NCI-H2081 treated with DMSO at 0.1 percent for 48 hours (cell line): ENCODE results near the gene CCDC144A.
"Not testable (repeated sequence)": the region's sequence is repeated elsewhere in the genome, so short reads cannot be mapped to it uniquely, and the experiment has no call there.

Experiments used
- DNase-seq: peaks from one replicate; lab custom pipeline; 2025; lab: John Stamatoyannopoulos, UW

The CCDC144A gene, protein sequence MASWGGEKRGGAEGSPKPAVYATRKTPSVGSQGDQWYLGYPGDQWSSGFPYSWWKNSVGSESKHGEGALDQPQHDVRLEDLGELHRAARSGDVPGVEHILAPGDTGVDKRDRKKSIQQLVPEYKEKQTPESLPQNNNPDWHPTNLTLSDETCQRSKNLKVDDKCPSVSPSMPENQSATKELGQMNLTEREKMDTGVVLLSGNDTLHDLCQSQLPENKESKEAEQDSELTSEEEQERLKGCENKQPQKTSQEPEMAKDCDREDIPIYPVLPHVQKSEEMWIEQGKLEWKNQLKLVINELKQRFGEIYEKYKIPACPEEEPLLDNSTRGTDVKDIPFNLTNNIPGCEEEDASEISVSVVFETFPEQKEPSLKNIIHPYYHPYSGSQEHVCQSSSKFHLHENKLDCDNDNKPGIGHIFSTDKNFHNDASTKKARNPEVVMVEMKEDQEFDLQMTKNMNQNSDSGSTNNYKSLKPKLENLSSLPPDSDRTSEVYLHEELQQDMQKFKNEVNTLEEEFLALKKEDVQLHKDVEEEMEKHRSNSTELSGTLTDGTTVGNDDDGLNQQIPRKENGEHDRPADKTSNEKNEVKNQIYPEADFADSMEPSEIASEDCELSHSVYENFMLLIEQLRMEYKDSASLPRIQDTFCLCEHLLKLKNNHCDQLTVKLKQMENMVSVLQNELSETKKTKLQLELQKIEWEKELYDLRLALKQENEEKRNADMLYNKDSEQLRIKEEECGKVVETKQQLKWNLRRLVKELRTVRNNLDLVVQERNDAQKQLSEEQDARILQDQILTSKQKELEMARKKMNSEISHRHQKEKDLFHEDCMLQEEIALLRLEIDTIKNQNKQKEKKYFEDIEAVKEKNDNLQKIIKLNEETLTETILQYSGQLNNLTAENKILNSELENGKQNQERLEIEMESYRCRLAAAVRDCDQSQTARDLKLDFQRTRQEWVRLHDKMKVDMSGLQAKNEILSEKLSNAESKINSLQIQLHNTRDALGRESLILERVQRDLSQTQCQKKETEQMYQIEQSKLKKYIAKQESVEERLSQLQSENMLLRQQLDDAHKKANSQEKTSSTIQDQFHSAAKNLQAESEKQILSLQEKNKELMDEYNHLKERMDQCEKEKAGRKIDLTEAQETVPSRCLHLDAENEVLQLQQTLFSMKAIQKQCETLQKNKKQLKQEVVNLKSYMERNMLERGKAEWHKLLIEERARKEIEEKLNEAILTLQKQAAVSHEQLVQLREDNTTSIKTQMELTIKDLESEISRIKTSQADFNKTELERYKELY (N-terminal part only)

DNA sequence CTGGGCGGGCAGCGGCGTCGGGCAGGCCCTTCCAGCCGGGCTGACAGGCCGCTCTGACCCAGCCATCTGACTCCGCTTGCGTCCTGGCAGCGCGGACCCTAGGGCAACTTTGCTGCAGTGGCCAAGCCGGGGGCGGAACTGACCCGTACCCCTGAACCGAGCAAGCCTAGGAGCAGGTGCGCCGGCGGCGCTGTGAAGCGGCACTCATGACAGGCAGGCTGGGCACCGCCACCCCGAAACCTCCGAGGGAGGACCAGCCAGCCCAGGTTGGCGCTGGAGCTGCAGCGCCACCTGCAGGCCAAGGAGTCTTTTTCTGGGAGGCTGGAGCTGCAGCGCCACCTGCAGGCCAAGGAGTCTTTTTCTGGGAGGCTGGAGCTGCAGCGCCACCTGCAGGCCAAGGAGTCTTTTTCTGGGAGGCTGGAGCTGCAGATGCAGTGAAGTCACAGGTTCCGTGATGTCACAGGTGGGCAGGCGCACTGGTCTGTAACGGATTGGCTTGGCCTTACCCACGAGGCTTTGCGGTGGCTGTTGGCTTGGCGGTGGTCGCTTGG lies at the start of gene CCDC144A:
Gene CCDC144A (plus strand): TSS at position 511 of the 551 bp plus-strand sequence. CDS start 160 bp downstream, outside the sequence.
- DNase-seq, result not testable (repeated sequence)

DNA sequence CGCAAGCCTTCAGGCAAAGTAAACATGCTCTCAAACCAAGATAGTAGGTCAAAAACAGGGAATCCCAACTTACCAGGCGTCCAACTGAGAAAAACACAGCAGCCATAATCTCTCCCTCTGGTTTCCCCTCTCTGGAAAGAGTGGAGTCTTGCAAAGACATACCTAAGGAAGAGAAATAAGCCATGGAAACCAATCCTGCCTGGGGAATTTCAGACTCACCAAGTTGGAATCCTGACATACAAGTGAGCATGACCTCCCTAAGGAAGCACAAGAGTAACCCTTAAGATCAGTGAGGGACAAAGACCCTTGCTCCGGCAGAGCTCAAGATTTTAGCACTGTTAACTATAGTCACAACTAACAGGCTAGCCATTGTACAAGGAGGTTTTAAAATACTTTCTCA lies 40.5 kb upstream of the CCDC144A start:
- no peak for DNase-seq

DNA sequence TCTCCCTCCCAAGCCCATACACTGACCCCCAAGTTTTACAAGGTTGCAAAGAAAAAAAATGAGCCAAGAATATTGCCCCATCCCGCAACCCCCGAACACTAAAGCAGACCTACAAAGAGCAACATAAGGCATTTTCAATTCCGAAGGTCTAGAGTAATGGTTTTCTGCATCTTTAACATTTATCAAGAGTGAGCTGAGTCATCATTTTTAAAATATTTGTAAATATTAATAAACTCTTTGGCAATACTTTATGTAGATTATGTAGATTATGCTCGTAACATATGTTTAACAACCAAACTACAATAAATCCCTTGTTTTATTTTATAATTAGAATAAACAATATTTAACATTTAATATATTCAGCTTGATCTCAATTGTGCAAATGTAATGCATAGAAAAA lies 37.8 kb upstream of the CCDC144A start:
- no peak for DNase-seq

DNA sequence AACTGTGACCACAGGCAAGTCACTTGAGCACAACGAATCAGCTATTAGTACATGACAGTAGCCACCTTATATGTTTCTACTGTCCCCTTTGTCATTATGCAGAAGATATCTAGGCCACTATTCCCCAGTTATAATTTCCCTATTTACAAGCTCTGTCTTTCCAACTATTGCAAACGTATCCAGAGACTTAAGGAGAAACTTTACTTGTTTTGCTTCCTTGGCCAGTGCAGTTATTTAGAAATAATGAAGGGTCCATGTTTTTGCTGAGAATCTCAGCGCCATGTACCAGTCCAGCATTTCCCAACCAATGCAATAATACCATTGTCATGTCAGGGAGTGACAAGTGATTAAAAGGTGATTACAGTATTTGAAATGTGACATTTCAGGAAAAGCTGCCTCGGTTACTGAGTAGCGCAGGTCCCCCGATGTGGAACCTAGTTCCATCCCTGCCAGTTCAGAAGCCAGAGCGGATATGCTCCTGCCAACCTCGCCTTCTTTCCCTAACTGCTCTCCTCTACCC lies 37.1 kb upstream of the CCDC144A start:
- no peak for DNase-seq

DNA sequence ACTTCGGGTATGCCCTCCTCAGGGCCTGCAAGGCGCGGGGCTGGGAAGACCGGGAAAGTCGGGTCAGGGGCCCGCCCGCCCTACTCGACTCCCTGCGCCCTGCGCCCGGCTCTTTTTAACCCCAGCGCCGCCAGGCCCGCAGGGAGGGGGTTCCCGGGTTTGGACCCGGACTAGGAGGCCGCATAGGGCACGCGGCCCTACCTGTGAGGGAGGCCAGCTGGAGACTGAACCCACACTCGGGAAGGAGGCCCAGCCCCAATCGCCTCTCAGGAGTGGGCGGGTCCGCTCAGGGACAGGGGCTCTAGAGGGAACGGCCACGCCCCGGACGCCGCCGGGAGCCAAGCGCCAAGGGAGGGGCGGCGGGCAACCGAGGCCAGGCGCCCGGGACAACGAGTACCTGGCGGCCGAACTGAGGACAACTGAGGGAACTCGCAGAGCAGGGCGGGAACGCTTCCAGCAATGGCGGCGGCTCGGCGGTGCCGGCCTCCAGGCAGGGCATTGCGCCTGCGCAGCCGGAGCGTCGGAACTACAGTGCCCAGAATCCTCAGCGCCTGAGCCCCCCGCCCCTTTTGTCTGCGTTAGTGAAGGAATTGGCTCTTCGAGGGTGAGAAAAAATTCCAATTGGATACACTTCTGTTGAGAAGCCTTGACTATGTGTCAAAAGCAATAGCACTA lies 36.5 kb upstream of the CCDC144A start, which contains the start of gene ZNF624:
Gene ZNF624 (minus strand): TSS at position 484 of the 675 bp plus-strand sequence.
- peak; percentile 23 for DNase-seq

DNA sequence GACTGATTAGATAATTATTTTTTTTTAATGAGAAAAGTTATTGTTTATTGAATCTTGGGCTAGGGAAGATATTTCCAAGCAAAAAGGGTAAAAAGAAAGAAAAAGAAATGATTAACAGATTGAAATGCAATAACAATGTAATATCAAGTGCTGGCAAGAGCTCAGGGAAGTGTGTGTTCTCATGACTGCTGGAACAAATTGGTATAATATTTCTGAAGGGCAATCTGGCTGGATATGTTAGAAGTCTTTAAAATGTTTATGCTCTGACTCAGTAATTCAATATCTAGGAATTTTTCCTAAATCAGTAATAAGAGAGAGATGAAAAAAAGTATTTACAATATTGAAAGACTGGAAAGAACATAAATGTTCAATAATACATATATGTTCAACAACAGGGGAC lies 28.8 kb upstream of the CCDC144A start:
- DNase-seq, result no peak

DNA sequence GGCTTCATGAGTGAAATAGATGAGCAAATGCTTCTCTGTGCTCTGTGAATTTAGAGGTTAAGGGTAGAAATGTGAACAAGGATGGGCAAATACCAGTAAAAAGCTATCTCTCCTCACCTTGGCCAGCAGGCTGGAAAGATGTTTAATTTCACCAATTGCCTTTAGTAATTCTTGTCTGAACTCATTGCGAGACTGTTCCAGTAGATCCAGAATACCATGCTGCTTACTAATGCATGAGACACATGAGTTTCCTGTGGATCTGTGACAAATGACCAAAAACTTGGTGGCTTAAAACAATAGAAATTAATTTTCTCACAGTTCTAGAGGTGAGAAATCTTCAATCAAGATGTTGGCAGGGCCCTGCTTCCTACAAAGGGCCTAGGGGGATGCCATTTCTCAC lies 27.1 kb upstream of the CCDC144A start:
- no peak for DNase-seq

DNA sequence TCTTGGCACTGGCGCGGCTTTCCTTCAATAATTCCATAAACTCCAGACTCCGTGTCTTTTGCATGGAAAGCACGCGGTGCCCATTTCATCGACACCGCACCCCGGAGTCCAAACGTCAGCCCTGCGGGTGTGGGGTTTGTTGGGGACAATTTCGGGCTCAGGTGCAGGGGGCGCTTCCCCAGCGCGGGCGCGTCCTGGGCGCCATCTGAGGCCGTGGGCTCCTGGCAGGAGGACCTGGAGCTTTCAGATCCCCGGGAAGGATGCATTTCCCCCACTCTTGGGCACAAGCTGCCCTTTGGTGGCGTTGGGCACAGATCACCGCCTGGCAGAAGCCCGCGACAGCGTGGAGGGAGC lies 23.5 kb upstream of the CCDC144A start:
- DNase-seq, result not testable (repeated sequence)

DNA sequence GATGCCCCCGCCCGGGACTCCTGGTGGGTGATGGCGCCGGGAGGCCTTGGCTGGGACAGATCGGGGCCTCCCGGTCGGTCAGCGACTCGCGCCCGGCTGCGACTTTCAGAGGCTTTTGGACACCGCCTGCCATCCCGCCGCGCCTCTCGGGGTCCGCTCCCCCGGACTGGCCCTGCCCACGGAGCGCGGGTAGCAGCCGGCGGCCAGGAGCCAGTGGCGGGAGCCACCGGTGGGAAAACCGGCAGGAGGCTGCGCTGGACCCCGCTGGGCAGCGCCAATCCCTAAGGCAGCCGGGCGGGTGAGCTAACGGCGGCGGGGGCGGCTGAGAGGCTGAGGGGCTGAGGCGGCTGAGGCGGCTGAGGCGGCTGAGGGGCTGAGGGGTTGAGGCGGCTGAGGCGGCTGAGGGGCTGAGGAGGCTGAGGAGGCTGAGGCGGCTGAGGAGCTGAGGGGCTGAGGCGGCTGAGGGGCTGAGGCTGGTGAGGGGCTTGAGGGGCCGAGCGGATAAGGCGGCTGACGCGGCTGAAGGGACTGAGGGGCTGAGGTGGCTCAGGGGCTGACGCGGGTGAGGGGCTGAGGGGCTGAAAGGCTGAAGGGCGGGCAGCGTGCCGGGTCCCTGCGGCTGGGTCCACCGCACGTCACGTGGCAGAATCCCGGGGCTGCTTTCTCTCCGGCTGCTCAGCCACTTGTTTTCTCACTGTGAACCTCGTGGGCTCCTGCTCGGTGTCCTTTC lies 23.0 kb upstream of the CCDC144A start:
- DNase-seq, result not testable (repeated sequence)

DNA sequence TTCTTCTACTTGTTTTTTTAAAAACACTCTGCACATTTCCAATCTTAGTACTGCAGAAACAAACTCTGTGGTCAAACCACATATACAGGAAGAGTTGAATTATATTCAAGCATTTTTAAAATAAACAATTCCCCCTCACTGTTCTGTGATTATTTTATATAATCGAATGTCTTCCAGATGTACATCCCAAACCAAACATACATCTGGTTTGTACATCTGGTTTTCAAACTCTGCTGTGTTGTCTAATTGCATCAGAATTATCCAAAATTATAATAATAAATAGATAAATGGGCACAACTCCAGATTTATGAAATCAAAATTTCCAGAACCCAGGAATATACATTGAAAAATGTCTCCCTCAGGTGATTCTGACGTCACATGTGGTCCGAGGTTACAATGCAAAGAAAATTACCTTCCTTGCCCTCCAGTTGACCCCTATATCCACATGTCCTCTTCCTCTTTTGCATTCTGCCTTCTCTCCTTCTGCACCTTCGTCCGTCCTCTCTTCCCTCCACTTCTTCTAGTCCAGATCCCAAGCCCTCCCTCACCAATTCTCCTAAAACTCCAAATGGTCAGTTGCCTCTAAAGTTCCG lies 13.3 kb upstream of the CCDC144A start:
- DNase-seq, result no peak

DNA sequence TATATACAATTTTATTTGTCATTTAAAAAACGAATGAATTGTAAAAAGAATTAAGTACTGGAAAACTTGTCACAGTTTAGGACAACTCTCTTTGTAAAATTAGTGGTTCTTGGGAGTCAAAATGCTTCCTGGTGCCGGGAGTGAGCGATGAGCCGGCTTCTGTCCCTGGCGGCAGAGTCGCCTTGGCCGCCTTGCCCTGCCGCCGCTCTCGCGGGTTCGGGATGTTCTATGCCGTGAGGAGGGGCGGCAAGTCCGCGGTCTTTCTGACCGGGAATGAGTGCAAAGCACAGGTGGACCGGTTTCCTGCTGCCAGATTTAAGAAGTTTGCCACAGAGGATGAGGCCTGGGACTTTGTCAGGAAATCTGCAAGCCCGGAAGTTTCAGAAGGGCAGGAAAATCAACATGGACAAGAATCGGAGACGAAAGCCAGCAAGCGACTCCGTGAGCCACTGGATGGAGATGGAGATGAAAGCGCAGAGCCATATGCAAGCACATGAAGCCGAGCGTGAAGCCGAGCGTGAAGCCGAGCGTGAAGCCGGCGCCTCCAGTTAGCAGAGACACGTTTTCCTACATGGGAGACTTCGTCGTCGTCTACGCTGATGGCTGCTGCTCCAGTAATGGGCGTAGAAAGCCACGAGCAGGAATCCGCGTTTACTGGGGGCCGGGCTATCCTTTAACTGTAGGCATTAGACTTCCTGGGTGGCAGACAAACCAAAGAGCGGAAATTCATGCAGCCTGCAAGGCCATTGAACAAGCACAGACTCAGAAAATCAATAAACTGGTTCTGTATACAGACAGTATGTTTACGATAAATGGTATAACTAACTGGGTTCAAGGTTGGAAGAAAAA lies 6.5 kb upstream of the CCDC144A start:
- DNase-seq, result not testable (repeated sequence)

DNA sequence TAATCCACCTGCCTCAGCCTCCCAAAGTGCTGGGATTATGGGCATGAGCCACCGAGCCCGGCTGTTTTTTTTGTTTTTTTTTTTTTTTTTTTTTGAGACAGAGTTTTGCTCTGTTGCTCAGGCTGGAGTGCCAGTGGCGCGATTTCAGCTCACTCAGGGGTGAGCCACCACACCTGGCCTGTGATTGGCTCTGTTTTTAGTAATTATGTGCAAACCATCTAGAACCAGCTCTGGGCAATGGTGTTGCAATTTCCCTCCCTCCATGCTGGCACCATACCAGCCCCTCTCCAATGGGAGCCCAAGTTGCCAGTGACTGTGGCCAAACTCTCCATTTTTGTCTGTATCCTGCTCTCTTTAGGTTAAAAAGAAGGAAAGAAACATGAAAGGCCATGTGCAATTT lies 4.0 kb upstream of the CCDC144A start:
- DNase-seq, result not testable (repeated sequence)

DNA sequence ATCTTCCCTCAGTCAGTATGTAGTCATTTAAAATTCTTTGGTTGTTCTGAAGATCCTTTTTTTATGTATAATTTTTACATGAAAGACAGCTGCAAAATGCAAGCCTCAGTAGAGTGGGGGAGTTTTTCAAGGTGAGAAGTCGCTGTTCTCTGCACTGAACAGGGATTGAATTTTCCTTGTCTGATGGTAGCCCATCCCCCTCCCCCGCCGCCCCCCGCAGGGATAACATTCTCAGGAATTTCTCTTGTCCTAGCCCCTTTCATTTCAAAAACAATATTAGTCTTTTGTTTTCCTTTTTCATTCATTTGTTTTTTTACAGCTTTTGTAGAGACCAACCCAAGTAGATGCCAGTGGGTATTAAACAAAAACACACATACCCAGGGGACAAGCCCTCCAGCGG lies 2.9 kb upstream of the CCDC144A start:
- DNase-seq, result not testable (repeated sequence)

DNA sequence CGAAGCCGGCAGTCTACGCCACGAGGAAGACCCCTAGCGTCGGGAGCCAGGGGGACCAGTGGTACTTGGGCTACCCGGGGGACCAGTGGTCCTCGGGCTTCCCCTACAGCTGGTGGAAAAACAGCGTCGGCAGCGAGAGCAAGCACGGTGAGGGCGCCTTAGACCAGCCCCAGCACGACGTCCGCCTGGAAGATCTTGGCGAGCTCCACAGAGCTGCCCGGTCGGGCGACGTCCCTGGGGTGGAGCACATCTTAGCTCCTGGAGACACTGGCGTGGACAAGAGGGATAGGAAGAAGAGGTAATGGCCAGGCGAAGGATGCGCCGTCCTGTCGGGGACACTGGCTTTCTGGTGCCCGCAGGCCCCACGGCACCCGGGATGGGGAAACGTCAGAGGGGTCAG lies 406 bp downstream of the CCDC144A start:
- DNase-seq, result not testable (repeated sequence)

DNA sequence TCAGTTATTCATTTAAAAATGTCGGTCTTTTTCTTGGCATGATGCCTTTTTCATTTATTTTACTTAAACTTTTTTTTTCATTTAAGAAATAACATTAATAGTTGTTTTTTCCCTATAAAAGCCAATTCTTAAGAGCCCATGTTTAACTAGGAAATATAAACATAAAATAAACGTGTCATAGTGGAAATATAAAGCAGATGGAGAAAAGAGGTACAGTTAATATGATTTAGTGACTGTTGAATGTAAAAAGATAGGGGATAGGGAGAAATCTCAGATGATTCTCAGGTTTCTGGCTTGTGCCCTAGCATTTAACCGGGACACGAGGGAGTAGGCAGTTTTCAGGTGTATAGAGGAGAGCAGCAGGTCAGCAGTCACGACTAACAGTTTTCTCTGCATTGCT lies 7.6 kb downstream of the CCDC144A start:
- DNase-seq, result not testable (repeated sequence)

DNA sequence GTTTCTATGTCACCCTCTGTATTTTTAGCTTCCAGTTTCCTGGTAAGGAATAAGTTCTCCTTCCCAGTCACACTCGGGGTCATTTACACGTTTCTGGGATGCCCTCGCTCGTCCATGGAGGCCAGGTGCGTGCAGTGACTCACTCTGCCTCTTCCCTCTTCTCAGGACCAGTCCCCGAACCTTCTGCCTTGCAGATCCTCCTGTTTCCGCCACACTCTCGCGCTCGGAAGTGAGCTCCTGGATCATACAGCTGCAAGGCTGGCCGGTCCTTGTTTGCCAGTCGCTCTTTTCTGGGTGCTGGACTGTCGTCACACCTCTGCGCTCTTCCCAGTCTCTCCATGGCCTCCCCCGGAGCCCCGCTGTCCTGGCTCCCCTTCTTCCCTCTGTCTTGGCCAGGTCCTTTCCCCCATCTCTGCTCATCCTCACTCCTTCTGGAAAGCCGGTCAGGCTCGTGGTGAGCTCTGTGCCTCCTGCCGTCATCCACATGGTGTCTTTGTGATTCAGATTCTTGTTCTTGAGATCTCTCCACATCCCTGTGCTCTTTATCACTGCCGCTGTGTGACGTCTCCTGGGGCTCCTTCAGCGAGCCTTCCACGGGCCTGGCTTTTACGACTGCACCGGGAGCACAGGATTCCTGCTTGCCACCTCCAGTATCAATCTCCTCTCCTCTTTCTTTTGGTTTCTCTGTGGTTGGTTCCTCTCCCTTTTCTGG lies 55.6 kb downstream of the CCDC144A start:
- not testable (repeated sequence) for DNase-seq

DNA sequence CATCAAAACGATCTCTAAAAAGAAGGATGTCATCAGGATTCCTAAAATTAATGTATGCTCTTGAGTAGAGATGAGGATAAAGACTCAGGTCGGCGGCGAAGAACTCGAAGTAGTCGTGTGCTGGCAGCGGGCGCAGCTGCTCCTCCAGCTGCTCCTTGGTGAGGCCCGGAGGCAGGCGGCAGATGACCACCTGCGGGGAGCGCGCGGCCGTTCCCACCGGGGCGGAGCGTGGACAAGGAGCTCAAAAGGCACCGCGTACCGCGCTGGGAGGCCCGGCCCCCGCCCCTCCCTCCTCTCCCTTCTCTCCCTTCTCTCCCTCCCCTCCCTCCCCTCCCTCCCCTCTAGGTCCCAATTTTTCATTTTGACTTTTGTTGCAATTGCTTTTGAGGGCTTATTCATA lies 56.5 kb downstream of the CCDC144A start:
- not testable (repeated sequence) for DNase-seq

DNA sequence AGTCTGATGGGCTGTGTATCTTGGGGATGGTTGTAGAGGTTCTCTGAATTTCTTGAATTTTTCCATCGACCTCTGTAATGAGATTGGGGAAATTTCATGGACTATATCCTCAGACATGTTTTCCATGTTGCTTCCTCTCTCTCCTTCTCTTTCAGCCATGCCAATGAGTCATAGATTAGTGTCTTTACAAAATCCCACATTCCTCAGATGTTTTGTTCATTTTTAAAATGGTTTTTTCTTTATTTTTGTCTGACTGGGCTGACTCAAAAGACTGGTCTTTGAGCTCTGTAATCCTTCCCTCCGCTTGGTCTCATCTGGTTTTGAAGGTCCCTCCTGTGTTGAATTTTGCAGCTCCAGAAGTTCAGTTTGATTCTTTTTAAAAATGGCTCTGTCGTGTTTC lies 60.5 kb downstream of the CCDC144A start:
- DNase-seq, result not testable (repeated sequence)
